Subcutaneous adipose tissue (tissue), 4 donors: Measurements from ENCODE around the gene DUOX1. TPM values are rescaled to one million over a fixed set of nuclear protein-coding genes. Genes with fewer than 3 reads are reported as not detected.

ENCODE experiments used
- total RNA-seq, 4 donors: library from RNA; depleted of rRNA; stranded (reverse); fragments of >200 nt; gene quantifications; one replicate each; pipeline ENCODE4 v1.1.0, GENCODE V29; 2016
- TF ChIP-seq, protein P1 (sequence below): fragments of 450-650 bp; IDR thresholded peaks from one replicate; pipeline ENCODE4 v1.5.1; 2016; ENCODE audit warnings: low read depth, mild to moderate bottlenecking, control low read depth, antibody characterized with exemption, moderate library complexity

DUOX1 gene
- total RNA-seq, 4 donors from 2014 or later, result 0.44 to 0.85 (median 0.57) TPM; not detected in 1

GRCh38 chr15:45179221-45179985, 49.6 kb downstream of the DUOX1 start:
- TF ChIP-seq, protein P1, sequence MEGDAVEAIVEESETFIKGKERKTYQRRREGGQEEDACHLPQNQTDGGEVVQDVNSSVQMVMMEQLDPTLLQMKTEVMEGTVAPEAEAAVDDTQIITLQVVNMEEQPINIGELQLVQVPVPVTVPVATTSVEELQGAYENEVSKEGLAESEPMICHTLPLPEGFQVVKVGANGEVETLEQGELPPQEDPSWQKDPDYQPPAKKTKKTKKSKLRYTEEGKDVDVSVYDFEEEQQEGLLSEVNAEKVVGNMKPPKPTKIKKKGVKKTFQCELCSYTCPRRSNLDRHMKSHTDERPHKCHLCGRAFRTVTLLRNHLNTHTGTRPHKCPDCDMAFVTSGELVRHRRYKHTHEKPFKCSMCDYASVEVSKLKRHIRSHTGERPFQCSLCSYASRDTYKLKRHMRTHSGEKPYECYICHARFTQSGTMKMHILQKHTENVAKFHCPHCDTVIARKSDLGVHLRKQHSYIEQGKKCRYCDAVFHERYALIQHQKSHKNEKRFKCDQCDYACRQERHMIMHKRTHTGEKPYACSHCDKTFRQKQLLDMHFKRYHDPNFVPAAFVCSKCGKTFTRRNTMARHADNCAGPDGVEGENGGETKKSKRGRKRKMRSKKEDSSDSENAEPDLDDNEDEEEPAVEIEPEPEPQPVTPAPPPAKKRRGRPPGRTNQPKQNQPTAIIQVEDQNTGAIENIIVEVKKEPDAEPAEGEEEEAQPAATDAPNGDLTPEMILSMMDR, result no peak

DNA sequence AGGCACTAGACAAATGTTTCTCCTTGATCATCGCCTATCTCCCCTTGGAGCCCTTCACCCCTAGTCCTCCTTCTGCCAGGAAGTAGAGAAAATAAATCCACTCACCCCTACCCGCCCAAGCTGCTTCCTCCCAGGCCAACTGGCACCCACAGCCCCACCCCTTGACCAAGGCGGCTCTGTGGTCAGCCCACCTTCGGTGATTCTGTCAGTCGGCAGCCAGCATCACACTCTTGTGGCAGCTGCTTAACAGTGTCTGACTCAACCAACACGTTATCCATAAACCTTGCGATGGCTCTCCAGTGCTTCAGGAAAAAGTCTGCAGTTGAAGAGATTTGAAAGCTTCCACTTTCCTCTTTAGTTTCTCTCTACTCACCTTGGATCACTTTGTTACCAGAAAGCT, 50.4 kb downstream of the DUOX1 start:
- TF ChIP-seq, protein P1, result no peak

GRCh38 chr15:45180648-45181436, 51.0 kb downstream of the DUOX1 start:
- TF ChIP-seq, protein P1, result no peak

DNA sequence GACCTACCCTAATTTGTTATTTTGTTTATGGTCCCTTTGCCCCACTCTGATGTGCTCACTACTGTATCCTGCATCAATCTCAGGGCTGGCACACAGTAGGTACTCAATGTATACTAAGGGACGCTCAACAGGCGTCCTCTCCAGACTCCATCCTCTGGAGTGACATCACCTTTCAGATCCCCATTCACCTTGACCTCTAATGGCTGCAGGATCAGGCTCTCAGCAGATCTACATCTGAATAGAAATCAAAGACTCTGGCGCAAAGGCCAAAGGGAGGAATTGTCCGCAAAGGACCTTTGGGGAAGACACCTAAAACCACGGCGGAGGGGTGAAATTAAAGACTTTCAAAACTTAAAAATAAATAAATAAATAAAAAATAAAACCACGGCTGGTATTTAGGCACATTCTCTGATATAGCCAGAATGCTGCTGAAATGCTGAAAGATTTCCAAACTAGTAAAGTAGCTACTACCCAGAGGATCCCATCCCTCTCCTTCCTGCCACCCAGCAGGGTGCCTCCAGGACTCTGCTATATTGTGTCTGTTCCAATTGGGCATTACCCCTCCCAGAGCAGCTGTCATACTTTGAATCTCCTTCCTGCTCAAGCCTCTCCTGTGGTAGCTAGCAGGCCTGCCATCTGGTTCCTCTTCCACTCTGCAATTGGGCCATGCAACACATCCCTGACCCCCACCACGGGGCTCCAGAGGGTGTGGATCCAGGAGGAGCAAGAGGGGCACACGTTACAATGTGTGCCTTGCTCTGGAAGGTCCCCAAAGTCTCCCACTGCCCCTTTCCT, 51.9 kb downstream of the DUOX1 start:
- TF ChIP-seq, protein P1, result no peak

- TF ChIP-seq, protein P1, result no peak
Measured at GRCh38 chr15:45182996-45183395, 53.2 kb downstream of the DUOX1 start.

GRCh38 chr15:45183511-45183910, 53.7 kb downstream of the DUOX1 start:
- TF ChIP-seq, protein P1, result no peak
